CD4-positive, CD25-positive, alpha-beta regulatory T cell (primary cell): ENCODE measurements around the gene AMPH. TPM values are rescaled to one million over a fixed set of nuclear protein-coding genes. Genes with fewer than 3 reads are reported as not detected.

Experiments
- ATAC-seq, 2 donors: fragments of 150-1000 bp; cut with Tn5 transposase; one replicate each; pipeline ENCODE4 v1.10.0; 2021; ENCODE audit warnings: low read depth in 2 of 2, moderate number of reproducible peaks in 2 of 2, moderate library complexity in 1 of 2
- DNase-seq, 3 donors: peaks; one replicate each; pipeline versions ENCODE4 v3.0.0 to v3.0.0-alpha.2; 2012 to 2022; ENCODE audit warnings: mixed read lengths in 1 of 3
- H3K27ac ChIP-seq: one replicate; pipeline ENCODE4 v1.7.0; 2013; ENCODE audit warnings: mild to moderate bottlenecking, low read length; ENCODE audit not compliant: insufficient read depth, poor library complexity, severe bottlenecking
- H3K27me3 ChIP-seq: one replicate; pipeline ENCODE4 v1.7.0; 2013; ENCODE audit warnings: low read length; ENCODE audit not compliant: control insufficient read depth, insufficient read depth
- H3K36me3 ChIP-seq: one replicate; pipeline ENCODE4 v1.7.0; 2013; ENCODE audit warnings: mild to moderate bottlenecking, low read length, moderate library complexity; ENCODE audit not compliant: control insufficient read depth, insufficient read depth
- H3K4me1 ChIP-seq: 2 replicates; pipeline ENCODE4 v1.7.0; 2013; ENCODE audit warnings: mild to moderate bottlenecking, low read length; ENCODE audit not compliant: insufficient read depth, control insufficient read depth, poor library complexity, severe bottlenecking
- H3K4me3 ChIP-seq: one replicate; pipeline ENCODE4 v1.7.0; 2013; ENCODE audit warnings: low read depth, mild to moderate bottlenecking, low read length, moderate library complexity
- H3K9me3 ChIP-seq, 2 experiments: 1 replicate in 1 of 2; 2 replicates in 1 of 2; pipeline ENCODE4 v1.7.0; 2013; ENCODE audit warnings: low read length in 2 of 2, mild to moderate bottlenecking in 1 of 2, moderate library complexity in 1 of 2; ENCODE audit not compliant: control insufficient read depth in 2 of 2
- H3K27ac Mint-ChIP-seq, 3 donors: one replicate each; pipeline ENCODE4 v1.8.0; 2020 to 2022; ENCODE audit warnings: mild to moderate bottlenecking in 3 of 3, mixed read lengths in 3 of 3, moderate library complexity in 2 of 3
- H3K27me3 Mint-ChIP-seq: one replicate; pipeline ENCODE4 v1.8.0; 2022; ENCODE audit warnings: mild to moderate bottlenecking, mixed read lengths
- H3K36me3 Mint-ChIP-seq: one replicate; pipeline ENCODE4 v1.8.0; 2020; ENCODE audit warnings: mixed read lengths
- H3K4me1 Mint-ChIP-seq, 4 donors: one replicate each; pipeline ENCODE4 v1.8.0; 2020 to 2022; ENCODE audit warnings: mixed read lengths in 4 of 4, mild to moderate bottlenecking in 1 of 4
- H3K4me3 Mint-ChIP-seq, 4 donors: one replicate each; pipeline ENCODE4 v1.8.0; 2020 to 2022; ENCODE audit warnings: mild to moderate bottlenecking in 4 of 4, mixed read lengths in 4 of 4, moderate library complexity in 3 of 4
- H3K9me3 Mint-ChIP-seq, 7 donors: one replicate each; pipeline ENCODE4 v1.8.0; 2020 to 2022; ENCODE audit warnings: mixed read lengths in 7 of 7, mild to moderate bottlenecking in 3 of 7, moderate library complexity in 2 of 7
- polyA plus RNA-seq, 4 donors: library from polyadenylated mRNA; unstranded; fragments of 300-500 nt; fragmentation: Illumina TruSeq; gene quantifications; one replicate each; pipeline ENCODE4 v1.2.3, GENCODE V29; 2021
- total RNA-seq: library from RNA; stranded (reverse); gene quantifications from one replicate; pipeline ENCODE4 v1.2.3, GENCODE V29; 2022

The AMPH gene
- total and polyA plus RNA-seq, 5 donors from 2014 or later, result 0.09 to 0.11 (median 0.10) TPM; not detected in 2

- Histone ChIP-seq H3K27me3 (no peaks in the 10 kb centered on the region), H3K4me1 (no peaks in the 10 kb centered on the region), H3K9me3 (no peaks in the 10 kb centered on the region), H3K36me3 (no peaks in the 10 kb centered on the region), H3K27ac (no peak overlapping the region), H3K4me3 (no peak overlapping the region)
- Mint-ChIP-seq H3K9me3 (no peaks in the 10 kb centered on the region), H3K27ac (no peak overlapping the region), H3K4me3 (no peak overlapping the region), H3K36me3 (no peaks in the 10 kb centered on the region), H3K27me3 (peaks cover 5% of the 10 kb centered on the region), H3K4me1 (no peaks in the 10 kb centered on the region)
- DNase-seq (no peak), ATAC-seq (no peak)
Measured at GRCh38 chr7:38506004-38506403, 125.2 kb downstream of the AMPH start.

- Mint-ChIP-seq H3K36me3 (no peaks in the 10 kb centered on the region), H3K4me3 (no peak overlapping the region), H3K27ac (no peak overlapping the region), H3K4me1 (no peaks in the 10 kb centered on the region), H3K9me3 (no peaks in the 10 kb centered on the region), H3K27me3 (peaks cover 5% of the 10 kb centered on the region)
- ATAC-seq (no peak), DNase-seq (no peak)
- H3K27me3 ChIP-seq, result no peaks in the 10 kb centered on the region
- no peaks in the 10 kb centered on the region for H3K36me3 ChIP-seq
- no peaks in the 10 kb centered on the region for H3K4me1 ChIP-seq
- no peak overlapping the region for H3K4me3 ChIP-seq
- H3K27ac ChIP-seq, result no peak overlapping the region
- H3K9me3 ChIP-seq, result no peaks in the 10 kb centered on the region
Measured at GRCh38 chr7:38504684-38505083, 126.5 kb downstream of the AMPH start.

GRCh38 chr7:38502848-38503247 is 128.3 kb downstream of the AMPH start:
- Mint-ChIP-seq H3K9me3 (peaks cover 0 to 1% (median 0%) of the 10 kb centered on the region in 7 donors), H3K36me3 (no peaks in the 10 kb centered on the region), H3K27me3 (no peaks in the 10 kb centered on the region), H3K27ac (peak overlapping the region in 1 of 3 donors; percentile 45), H3K4me3 (no peak overlapping the region), H3K4me1 (no peaks in the 10 kb centered on the region)
- DNase-seq (no peak), ATAC-seq (no peak)
- no peak overlapping the region for H3K4me3 ChIP-seq
- no peaks in the 10 kb centered on the region for H3K27me3 ChIP-seq
- no peaks in the 10 kb centered on the region for H3K4me1 ChIP-seq
- H3K9me3 ChIP-seq, result no peaks in the 10 kb centered on the region
- no peaks in the 10 kb centered on the region for H3K36me3 ChIP-seq
- H3K27ac ChIP-seq, result no peak overlapping the region

GRCh38 chr7:38502289-38502688 is 128.9 kb downstream of the AMPH start:
- no peaks in the 10 kb centered on the region for H3K36me3 ChIP-seq
- Mint-ChIP-seq H3K9me3 (peaks cover 0 to 1% (median 0%) of the 10 kb centered on the region in 7 donors), H3K4me1 (no peaks in the 10 kb centered on the region), H3K36me3 (no peaks in the 10 kb centered on the region), H3K27ac (no peak overlapping the region), H3K4me3 (no peak overlapping the region), H3K27me3 (no peaks in the 10 kb centered on the region)
- H3K27ac ChIP-seq, result no peak overlapping the region
- H3K4me3 ChIP-seq, result no peak overlapping the region
- no peaks in the 10 kb centered on the region for H3K27me3 ChIP-seq
- no peak for DNase-seq
- H3K4me1 ChIP-seq, result no peaks in the 10 kb centered on the region
- no peaks in the 10 kb centered on the region for H3K9me3 ChIP-seq
- ATAC-seq, result no peak

- H3K27ac ChIP-seq, result no peak overlapping the region
- no peaks in the 10 kb centered on the region for H3K4me1 ChIP-seq
- no peaks in the 10 kb centered on the region for H3K36me3 ChIP-seq
- peaks cover 9% of the 10 kb centered on the region for H3K27me3 Mint-ChIP-seq
- H3K4me3 Mint-ChIP-seq, result no peak overlapping the region
- H3K36me3 Mint-ChIP-seq, result no peaks in the 10 kb centered on the region
- H3K27me3 ChIP-seq, result no peaks in the 10 kb centered on the region
- ATAC-seq, result no peak
- no peak overlapping the region for H3K27ac Mint-ChIP-seq
- DNase-seq, result no peak
- no peaks in the 10 kb centered on the region for H3K9me3 ChIP-seq
- H3K4me3 ChIP-seq, result no peak overlapping the region
- peaks cover 0 to 1% (median 0%) of the 10 kb centered on the region in 7 donors for H3K9me3 Mint-ChIP-seq
- H3K4me1 Mint-ChIP-seq, result no peaks in the 10 kb centered on the region
Measured at GRCh38 chr7:38492010-38492409, 139.2 kb downstream of the AMPH start.

GRCh38 chr7:38482521-38482920 is 148.7 kb downstream of the AMPH start:
- no peaks in the 10 kb centered on the region for H3K27me3 ChIP-seq
- no peak for DNase-seq
- Mint-ChIP-seq H3K27me3 (peaks cover 21% of the 10 kb centered on the region), H3K27ac (no peak overlapping the region), H3K4me3 (no peak overlapping the region), H3K36me3 (no peaks in the 10 kb centered on the region), H3K4me1 (no peaks in the 10 kb centered on the region), H3K9me3 (peaks cover 0 to 10% (median 1%) of the 10 kb centered on the region in 7 donors)
- no peaks in the 10 kb centered on the region for H3K36me3 ChIP-seq
- no peaks in the 10 kb centered on the region for H3K9me3 ChIP-seq
- H3K27ac ChIP-seq, result no peak overlapping the region
- ATAC-seq, result no peak
- no peaks in the 10 kb centered on the region for H3K4me1 ChIP-seq
- H3K4me3 ChIP-seq, result no peak overlapping the region

GRCh38 chr7:38481401-38481800 is 149.8 kb downstream of the AMPH start:
- Histone ChIP-seq H3K36me3 (no peaks in the 10 kb centered on the region), H3K27me3 (no peaks in the 10 kb centered on the region), H3K9me3 (no peaks in the 10 kb centered on the region), H3K4me3 (no peak overlapping the region), H3K4me1 (no peaks in the 10 kb centered on the region), H3K27ac (no peak overlapping the region)
- DNase-seq, result no peak
- no peak for ATAC-seq
- Mint-ChIP-seq H3K36me3 (no peaks in the 10 kb centered on the region), H3K9me3 (peaks cover 0 to 10% (median 1%) of the 10 kb centered on the region in 7 donors), H3K4me3 (no peak overlapping the region), H3K27me3 (peaks cover 15% of the 10 kb centered on the region), H3K4me1 (no peaks in the 10 kb centered on the region), H3K27ac (no peak overlapping the region)

- Mint-ChIP-seq H3K4me3 (no peak overlapping the region), H3K27ac (no peak overlapping the region), H3K27me3 (peaks cover 6% of the 10 kb centered on the region), H3K4me1 (no peaks in the 10 kb centered on the region), H3K36me3 (no peaks in the 10 kb centered on the region), H3K9me3 (peaks cover 0 to 6% (median 1%) of the 10 kb centered on the region in 7 donors)
- Histone ChIP-seq H3K4me3 (no peak overlapping the region), H3K27ac (no peak overlapping the region), H3K27me3 (no peaks in the 10 kb centered on the region), H3K36me3 (no peaks in the 10 kb centered on the region), H3K4me1 (no peaks in the 10 kb centered on the region), H3K9me3 (no peaks in the 10 kb centered on the region)
- DNase-seq (no peak), ATAC-seq (no peak)
Measured at GRCh38 chr7:38478404-38478803, 152.8 kb downstream of the AMPH start.
